ENCODE data around the gene HNRNPH1. TPM values are rescaled to one million over a fixed set of nuclear protein-coding genes. Genes with fewer than 3 reads are reported as not detected.

The HNRNPH1 gene
- total RNA-seq, 4 donors from 2014 or later, result 447 to 493 (median 473) TPM

DNA sequence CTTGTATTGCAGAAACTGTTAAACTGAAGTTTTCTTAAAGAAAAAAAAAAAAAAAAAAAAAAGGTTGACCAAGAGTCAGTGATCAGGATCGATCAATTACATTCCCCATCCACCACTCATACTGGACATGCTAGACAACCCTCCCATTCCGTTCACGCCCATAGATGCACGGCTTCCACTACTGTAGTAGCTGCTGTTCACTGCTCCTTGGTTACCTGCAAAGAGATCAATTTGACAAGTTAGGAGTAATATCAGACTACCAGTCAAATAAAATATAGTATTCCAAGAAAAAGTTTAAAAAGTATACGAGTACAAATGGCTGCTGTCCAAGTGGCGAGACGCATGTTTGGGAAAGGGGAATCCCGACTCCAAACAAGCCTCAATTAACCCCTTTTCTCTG is 8.7 kb downstream of the HNRNPH1 start:
- TF ChIP-seq, protein P1, sequence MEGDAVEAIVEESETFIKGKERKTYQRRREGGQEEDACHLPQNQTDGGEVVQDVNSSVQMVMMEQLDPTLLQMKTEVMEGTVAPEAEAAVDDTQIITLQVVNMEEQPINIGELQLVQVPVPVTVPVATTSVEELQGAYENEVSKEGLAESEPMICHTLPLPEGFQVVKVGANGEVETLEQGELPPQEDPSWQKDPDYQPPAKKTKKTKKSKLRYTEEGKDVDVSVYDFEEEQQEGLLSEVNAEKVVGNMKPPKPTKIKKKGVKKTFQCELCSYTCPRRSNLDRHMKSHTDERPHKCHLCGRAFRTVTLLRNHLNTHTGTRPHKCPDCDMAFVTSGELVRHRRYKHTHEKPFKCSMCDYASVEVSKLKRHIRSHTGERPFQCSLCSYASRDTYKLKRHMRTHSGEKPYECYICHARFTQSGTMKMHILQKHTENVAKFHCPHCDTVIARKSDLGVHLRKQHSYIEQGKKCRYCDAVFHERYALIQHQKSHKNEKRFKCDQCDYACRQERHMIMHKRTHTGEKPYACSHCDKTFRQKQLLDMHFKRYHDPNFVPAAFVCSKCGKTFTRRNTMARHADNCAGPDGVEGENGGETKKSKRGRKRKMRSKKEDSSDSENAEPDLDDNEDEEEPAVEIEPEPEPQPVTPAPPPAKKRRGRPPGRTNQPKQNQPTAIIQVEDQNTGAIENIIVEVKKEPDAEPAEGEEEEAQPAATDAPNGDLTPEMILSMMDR (IDR thresholded peaks at IDR 0.05; ENCODE audit: low read depth), result no peak

- TF ChIP-seq, protein P1 (IDR thresholded peaks at IDR 0.05; ENCODE audit: low read depth), result no peak
These were observed 9.9 kb downstream of the HNRNPH1 start for GRCh38 chr5:179613460-179614071.

DNA sequence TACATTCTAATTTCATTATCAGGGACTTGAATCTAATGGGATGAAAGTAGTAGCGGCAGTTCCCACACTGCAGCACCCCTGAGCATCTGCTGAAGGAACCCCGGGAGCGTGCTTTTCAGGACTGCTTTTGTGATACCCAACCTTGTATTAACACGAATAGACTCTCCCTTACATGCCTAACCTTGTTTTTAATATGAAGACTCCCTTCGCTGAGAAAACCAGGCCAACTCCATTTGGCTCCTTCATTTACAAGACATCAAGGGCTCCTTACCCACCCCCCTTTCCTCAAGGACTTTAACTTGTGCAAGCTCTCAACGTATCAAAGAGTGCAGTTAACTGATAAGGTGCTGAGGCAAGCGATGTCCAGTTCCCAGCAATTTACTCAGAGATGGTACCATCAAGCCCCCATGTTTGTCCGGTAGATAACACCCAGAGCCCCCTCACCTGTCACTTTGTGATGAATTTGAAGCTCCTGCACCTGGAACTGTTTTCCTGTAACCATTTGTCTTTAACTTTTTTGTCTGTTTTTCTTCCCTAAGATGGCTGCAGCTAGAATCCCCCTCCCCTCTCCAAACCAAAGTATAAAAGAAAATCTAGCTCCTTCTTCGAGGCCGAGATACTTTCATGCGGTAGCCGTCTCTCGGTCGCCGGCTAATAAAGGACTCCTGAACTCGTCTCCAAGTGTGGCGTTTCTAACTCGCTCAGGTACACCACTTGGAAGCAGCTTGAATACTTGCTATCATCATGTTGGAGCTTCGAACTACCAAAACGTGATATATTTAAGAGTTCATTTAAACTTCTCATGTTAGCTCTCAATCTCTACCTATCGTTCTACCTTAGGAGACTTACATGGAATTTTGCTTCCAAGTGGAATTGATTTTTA is 10.7 kb downstream of the HNRNPH1 start:
- TF ChIP-seq, protein P1 (IDR thresholded peaks at IDR 0.05; ENCODE audit: low read depth), result no peak

- TF ChIP-seq, protein P1 (IDR thresholded peaks at IDR 0.05; ENCODE audit: low read depth), result no peak
These were observed 12.6 kb downstream of the HNRNPH1 start for GRCh38 chr5:179610903-179611265.

GRCh38 chr5:179610109-179610902 is 13.2 kb downstream of the HNRNPH1 start:
- TF ChIP-seq, protein P1 (IDR thresholded peaks at IDR 0.05; ENCODE audit: low read depth), result no peak

GRCh38 chr5:179609834-179610108 is 13.7 kb downstream of the HNRNPH1 start:
- TF ChIP-seq, protein P1 (IDR thresholded peaks at IDR 0.05; ENCODE audit: low read depth), result no peak

DNA sequence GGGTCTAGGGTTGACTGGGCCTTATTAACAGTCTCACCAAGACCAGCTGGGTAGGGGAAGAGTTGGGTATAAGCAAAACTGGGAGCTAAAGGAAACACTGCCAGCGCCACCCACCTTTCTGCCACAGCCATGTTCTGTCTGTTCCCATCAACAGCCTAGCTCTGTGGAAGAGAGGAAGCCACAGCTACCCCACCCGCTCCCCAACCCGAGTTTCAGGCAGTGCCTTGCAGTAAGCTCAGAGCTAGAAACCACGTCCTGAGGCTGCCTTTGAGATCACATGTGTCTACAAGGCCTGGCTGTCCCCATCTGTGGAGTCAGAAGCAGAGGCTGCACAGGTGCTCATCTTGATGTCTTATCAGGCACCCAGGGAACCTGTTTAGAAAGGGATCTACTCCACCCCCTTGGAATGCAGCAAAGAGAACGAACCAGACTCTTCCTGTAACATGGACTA is 15.3 kb downstream of the HNRNPH1 start:
- TF ChIP-seq, protein P1 (IDR thresholded peaks at IDR 0.05; ENCODE audit: low read depth), result no peak
